Esophagus (tissue), 2 donors: ENCODE measurements around the gene RGS7. TPM values are rescaled to one million over a fixed set of nuclear protein-coding genes. Genes with fewer than 3 reads are reported as not detected.

Source experiments
- H3K27ac ChIP-seq, 2 donors: one replicate each; pipeline ENCODE4 v1.5.1; 2013; ENCODE audit warnings: low read depth in 2 of 2, mild to moderate bottlenecking in 2 of 2, inconsistent platforms in 1 of 2, low read length in 1 of 2, moderate library complexity in 1 of 2
- H3K27me3 ChIP-seq, 2 donors: one replicate each; pipeline ENCODE4 v1.6.1; 2013; ENCODE audit warnings: low read length in 2 of 2, control low read depth in 1 of 2, mild to moderate bottlenecking in 1 of 2; ENCODE audit not compliant: insufficient read depth in 2 of 2, control insufficient read depth in 1 of 2
- H3K36me3 ChIP-seq, 2 donors: one replicate each; pipeline ENCODE4 v1.6.1; 2013; ENCODE audit warnings: low read length in 1 of 2; ENCODE audit not compliant: control insufficient read depth in 2 of 2, insufficient read depth in 2 of 2
- H3K4me1 ChIP-seq, 2 donors: one replicate each; pipeline ENCODE4 v1.6.1; 2013; ENCODE audit warnings: low read length in 1 of 2; ENCODE audit not compliant: control insufficient read depth in 2 of 2, insufficient read depth in 2 of 2
- H3K4me3 ChIP-seq, 2 donors: one replicate each; pipeline ENCODE4 v1.5.1; 2013; ENCODE audit warnings: low read length in 2 of 2, mild to moderate bottlenecking in 2 of 2, low read depth in 1 of 2, moderate library complexity in 1 of 2
- H3K9me3 ChIP-seq, 2 donors: one replicate each; pipeline ENCODE4 v1.6.1; 2013; ENCODE audit warnings: mild to moderate bottlenecking in 2 of 2, low read depth in 1 of 2, low read length in 1 of 2, moderate library complexity in 1 of 2; ENCODE audit not compliant: control insufficient read depth in 2 of 2, insufficient read depth in 1 of 2
- WGBS, 2 donors: extraction: QIAGEN DNeasy Blood & Tissue Kit; methylation state at CpG; one replicate each; pipeline ENCODE4 v1.1.7; 2013; 5-methylcytosine and 5-hydroxymethylcytosine counted together
- polyA plus RNA-seq, 2 donors: library from polyadenylated mRNA; stranded (reverse); fragments of 200-250 nt; gene quantifications; one replicate each; pipeline ENCODE4 v1.2.3, GENCODE V29; 2013
- donor health status: healthy with polysubstance abuse.
- donor health status: Bipolar disorder and iron deficiency.

RGS7 gene
- polyA plus RNA-seq, 2 donors, result 0.02 TPM; not detected in 1

DNA sequence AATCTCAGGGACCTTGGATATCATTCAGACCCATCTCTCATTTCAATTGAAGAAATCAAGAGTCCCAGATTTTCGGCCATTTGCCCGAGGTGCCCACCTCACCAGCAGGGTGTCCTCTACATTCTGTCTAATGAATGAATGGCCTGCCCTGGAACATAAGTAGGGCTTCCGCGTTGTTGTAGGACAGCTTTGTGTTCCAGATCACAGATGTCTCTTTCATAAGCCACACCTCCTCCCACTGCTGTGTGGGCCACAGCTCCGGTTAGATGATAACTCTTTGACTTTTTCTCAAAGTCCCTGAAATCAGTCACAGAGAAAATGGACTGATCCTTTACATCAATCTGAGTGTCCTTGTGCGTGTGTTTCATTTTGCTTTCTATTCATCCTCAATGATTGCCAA is 144.4 kb downstream of the RGS7 start:
- WGBS, 2 donors, result 76 to 80% methylated on average over 6 of the region's 6 CpGs
- Histone ChIP-seq H3K9me3 (no peaks in the 10 kb centered on the region), H3K4me1 (no peaks in the 10 kb centered on the region), H3K27me3 (no peaks in the 10 kb centered on the region), H3K36me3 (no peaks in the 10 kb centered on the region), H3K4me3 (no peak overlapping the region), H3K27ac (no peak overlapping the region)

DNA sequence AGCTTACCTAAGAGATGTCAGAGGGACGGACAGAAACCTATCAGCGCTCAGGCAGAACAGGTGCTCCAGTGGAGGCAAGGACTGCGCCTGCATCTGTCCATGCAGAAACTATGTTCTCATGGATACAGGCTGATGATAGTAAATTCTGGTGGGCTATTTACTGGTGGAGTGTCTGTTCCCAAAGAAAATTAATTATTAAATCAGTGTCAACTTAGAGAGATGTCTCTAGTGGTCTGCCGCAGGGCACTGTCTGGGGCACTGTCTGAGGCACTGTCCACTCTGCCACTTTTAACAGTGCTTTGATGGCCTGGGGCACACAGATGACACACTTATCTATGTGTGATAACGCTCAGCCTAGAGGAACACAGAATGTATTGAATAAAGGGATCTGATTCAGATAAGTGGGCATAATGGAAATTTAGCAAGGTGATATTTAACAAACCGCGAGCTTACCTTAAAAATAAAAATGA is 148.1 kb downstream of the RGS7 start:
- Histone ChIP-seq H3K4me1 (no peaks in the 10 kb centered on the region), H3K36me3 (no peaks in the 10 kb centered on the region), H3K27ac (no peak overlapping the region), H3K27me3 (no peaks in the 10 kb centered on the region), H3K9me3 (no peaks in the 10 kb centered on the region), H3K4me3 (no peak overlapping the region)
- 65 to 74% methylated on average over 7 of the region's 7 CpGs for WGBS, 2 donors

DNA sequence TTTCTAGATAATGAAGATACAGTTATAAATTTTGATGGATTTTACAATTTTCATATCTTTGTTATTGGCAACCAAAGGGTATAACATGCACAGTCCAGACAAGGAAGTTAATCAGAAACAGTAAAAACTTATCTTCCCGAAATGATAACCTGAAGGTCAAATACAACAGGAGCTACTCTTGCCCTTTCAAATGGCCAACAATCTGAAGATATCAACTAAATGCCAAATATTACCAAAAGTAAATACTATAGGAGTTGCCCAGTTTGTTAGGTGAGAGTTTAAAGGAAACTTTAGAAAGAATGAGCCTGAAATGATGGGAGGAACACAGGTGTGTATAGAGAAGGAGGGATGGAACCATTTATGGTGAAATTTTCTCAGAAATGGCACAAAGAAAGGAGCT is 153.2 kb downstream of the RGS7 start:
- H3K36me3 ChIP-seq, result no peaks in the 10 kb centered on the region
- no peaks in the 10 kb centered on the region for H3K4me1 ChIP-seq
- H3K4me3 ChIP-seq, result no peak overlapping the region
- H3K27me3 ChIP-seq, result no peaks in the 10 kb centered on the region
- H3K9me3 ChIP-seq, result no peaks in the 10 kb centered on the region
- H3K27ac ChIP-seq, result no peak overlapping the region
- 60 to 73% methylated on average over 1 of the region's 1 CpG for WGBS, 2 donors

DNA sequence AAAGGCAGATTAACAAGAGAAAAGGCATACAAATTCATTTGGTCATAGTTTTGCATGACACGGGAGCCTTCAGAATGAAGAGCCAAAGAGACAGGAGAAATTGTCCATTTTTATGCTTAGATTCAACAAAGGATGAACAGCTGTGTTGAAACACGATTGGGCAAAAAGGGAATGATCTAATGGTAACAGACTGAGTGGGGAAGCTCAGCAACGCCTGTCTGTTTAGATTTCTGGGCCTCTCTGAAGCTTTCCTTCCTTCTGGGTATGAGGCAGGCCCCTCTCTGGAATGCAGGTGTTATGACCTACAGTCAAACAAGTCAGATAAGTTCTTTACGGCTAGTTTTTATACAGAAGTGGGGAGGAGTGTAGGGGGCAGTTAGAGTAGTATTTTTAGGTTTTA is 154.6 kb downstream of the RGS7 start:
- 12 to 20% methylated on average over 4 of the region's 4 CpGs for WGBS, 2 donors
- Histone ChIP-seq H3K4me1 (no peaks in the 10 kb centered on the region), H3K4me3 (no peak overlapping the region), H3K36me3 (no peaks in the 10 kb centered on the region), H3K27me3 (no peaks in the 10 kb centered on the region), H3K9me3 (no peaks in the 10 kb centered on the region), H3K27ac (no peak overlapping the region)

DNA sequence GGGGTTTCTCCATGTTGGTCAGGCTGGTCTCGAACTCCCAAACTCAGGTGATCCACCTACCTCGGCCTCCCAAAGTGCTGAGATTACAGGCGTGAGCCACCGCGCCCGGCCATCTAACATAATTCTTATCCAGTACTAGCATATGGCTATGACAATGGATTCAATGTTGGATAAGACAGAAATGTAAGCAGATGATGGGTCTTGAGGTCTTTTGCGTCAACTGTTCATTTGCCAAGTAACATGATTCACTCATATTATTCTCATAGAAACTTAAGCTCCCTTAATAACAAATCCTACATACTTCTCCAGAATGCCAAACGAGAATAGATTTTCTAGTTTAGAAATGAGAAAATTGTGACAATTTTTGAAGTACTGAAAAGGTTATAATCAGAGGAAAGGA is 170.3 kb downstream of the RGS7 start:
- H3K36me3 ChIP-seq, result no peaks in the 10 kb centered on the region
- WGBS, 2 donors, result 79 to 82% methylated on average over 8 of the region's 8 CpGs
- H3K4me3 ChIP-seq, result no peak overlapping the region
- no peaks in the 10 kb centered on the region for H3K4me1 ChIP-seq
- no peak overlapping the region for H3K27ac ChIP-seq
- no peaks in the 10 kb centered on the region for H3K27me3 ChIP-seq
- peaks cover 0 to 2% of the 10 kb centered on the region in 2 donors for H3K9me3 ChIP-seq

DNA sequence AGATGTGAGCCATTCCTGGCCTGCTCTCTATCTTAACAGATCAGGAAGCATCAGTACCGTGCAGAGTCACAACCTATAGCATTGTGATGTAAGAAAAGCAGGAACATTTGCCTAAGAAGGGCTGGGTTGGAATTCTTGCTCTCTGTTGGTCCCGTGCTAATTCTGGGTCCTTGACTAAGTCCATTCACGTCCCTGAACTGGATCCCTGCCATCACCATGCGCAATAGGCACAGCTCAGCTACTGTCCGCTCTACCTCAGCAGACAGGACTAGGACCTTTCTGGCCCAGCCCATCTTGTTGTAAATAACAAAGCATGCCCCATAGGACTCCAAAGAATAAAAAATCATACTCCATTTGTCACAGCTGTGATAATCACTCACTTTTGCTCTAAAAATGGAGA is 175.0 kb downstream of the RGS7 start:
- WGBS, 2 donors, result 79 to 81% methylated on average over 5 of the region's 5 CpGs
- H3K4me1 ChIP-seq, result no peaks in the 10 kb centered on the region
- H3K27ac ChIP-seq, result no peak overlapping the region

DNA sequence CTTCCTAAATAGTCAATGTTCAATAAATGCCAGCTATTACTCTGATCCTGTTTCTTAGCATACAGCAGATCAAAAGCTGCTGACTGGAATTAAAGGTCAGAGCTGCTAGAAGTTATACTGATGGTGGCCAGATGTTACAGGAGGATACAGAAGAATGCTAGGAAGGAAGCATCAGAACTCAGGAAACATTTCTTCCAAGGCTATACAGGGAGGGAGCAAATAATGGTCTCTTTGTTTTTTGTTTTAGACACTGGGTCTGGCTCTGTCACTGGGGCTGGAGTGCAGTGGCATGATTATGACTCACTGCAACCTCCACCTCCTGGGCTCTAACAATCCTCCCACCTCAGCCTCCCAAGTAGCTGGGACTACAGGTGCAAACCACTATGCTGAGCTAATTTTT is 175.5 kb downstream of the RGS7 start:
- Histone ChIP-seq H3K4me1 (no peaks in the 10 kb centered on the region), H3K27ac (no peak overlapping the region), H3K27me3 (no peaks in the 10 kb centered on the region), H3K4me3 (no peak overlapping the region), H3K36me3 (no peaks in the 10 kb centered on the region), H3K9me3 (peaks cover 0 to 4% of the 10 kb centered on the region in 2 donors)

More for the DNA sequence above, 175.0 kb downstream of the RGS7 start:
- Histone ChIP-seq H3K36me3 (no peaks in the 10 kb centered on the region), H3K27me3 (no peaks in the 10 kb centered on the region), H3K4me3 (no peak overlapping the region), H3K9me3 (peaks cover 0 to 4% of the 10 kb centered on the region in 2 donors)

DNA sequence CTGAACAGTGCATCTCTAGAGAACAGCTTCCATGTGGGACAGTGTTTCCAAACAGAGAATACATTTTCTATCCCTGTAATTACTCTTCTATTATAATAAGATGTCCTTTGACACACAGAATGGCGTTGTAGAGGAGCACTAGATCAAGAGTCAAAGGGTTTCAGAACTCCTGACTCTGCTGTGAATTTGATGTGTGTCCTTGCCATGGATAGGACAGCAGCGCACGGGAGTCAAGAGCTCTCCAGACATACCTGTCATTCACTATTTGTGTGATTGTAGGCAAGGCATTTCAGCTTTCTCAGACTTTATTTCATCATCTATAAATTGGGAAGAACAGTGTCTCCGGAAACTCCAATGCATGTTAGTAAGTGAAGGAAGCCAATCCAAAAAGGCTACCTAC is 176.4 kb downstream of the RGS7 start:
- Histone ChIP-seq H3K9me3 (peaks cover 0 to 4% of the 10 kb centered on the region in 2 donors), H3K27ac (no peak overlapping the region), H3K36me3 (no peaks in the 10 kb centered on the region), H3K4me1 (no peaks in the 10 kb centered on the region), H3K4me3 (no peak overlapping the region), H3K27me3 (no peaks in the 10 kb centered on the region)
- 70 to 74% methylated on average over 4 of the region's 4 CpGs for WGBS, 2 donors

DNA sequence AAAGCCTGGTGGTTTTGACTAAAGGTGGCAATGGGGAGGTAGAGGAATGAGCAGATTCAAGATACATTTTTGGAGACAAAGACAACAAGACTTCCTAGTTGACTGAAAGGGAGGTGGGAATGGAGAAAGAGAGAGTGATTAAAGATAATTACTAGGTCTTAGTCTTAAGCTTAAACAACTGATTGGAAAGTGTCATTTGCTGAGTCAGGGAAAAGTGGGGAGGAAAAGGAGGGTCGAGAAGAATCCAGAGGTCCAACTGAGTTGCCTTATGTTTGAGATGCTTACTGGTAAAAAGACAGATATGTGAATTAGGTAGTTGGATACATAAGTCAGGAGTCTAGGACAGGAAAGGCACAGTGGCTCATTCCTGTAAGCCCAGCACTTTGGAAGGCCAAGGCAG is 179.3 kb downstream of the RGS7 start:
- Histone ChIP-seq H3K9me3 (peaks cover 0 to 2% of the 10 kb centered on the region in 2 donors), H3K4me3 (no peak overlapping the region), H3K27me3 (no peaks in the 10 kb centered on the region), H3K4me1 (no peaks in the 10 kb centered on the region), H3K36me3 (no peaks in the 10 kb centered on the region), H3K27ac (no peak overlapping the region)
- WGBS, 2 donors, result 56 to 59% methylated on average over 1 of the region's 1 CpG

DNA sequence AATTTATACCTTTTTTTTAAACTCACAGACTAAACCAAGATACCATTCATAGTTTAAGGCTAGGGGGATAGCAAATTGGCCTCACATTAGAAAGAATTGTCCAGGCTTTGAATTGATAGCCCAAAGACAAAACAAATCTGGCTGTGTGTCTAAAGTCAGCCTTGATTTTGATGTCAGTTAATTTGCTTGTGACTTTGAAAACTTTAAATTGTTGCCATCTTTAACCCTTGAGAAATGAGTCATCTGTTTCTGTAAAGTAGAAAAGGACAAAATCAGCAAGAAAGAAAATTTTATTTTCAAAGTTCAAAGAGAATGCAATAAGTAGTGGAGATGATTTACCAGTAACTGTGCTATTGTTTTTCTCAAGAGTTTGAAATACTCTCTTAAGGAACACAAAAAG is 184.5 kb downstream of the RGS7 start:
- no peak overlapping the region for H3K27ac ChIP-seq
- H3K4me3 ChIP-seq, result no peak overlapping the region
- H3K9me3 ChIP-seq, result no peaks in the 10 kb centered on the region
- H3K27me3 ChIP-seq, result no peaks in the 10 kb centered on the region
- H3K36me3 ChIP-seq, result no peaks in the 10 kb centered on the region
- H3K4me1 ChIP-seq, result no peaks in the 10 kb centered on the region
